GM12878 (cell line): ENCODE data around the gene AK5. TPM values are rescaled to one million over a fixed set of nuclear protein-coding genes. Genes with fewer than 3 reads are reported as not detected.

ENCODE experiments used
- ATAC-seq: fragments of 200-7000 bp; cut with Tn5 transposase; 3 replicates; pipeline ENCODE4 v1.9.1; 2020; ENCODE audit warnings: mild to moderate bottlenecking, moderate library complexity
- BruUV-seq: library from RNA; stranded (reverse); fragments of 400-500 nt; replicated peaks from 2 replicates; lab custom pipeline; 2021; lab: Mats Ljungman, UMichigan
- CTCF ChIA-PET: fragments of 300-600 bp; sonication (Branson Sonifier 250); formaldehyde crosslinking; extraction: SDS; loops from one replicate; lab custom pipeline; 2021; ENCODE audit warnings: inconsistent platforms; lab: Yijun Ruan, JAX
- POLR2A ChIA-PET: fragments of 350-600 bp; formaldehyde crosslinking; extraction: SDS; loops from one replicate; lab custom pipeline; 2021; ENCODE audit warnings: inconsistent platforms; lab: Charles Lee
- RAD21 ChIA-PET: fragments of 300-600 bp; sonication (Branson Sonifier 250); formaldehyde crosslinking; loops from one replicate; lab custom pipeline; 2023; ENCODE audit warnings: antibody characterized with exemption; ENCODE audit not compliant: unreplicated experiment; lab: Charles Lee
- SMC1A ChIA-PET: fragments of 300-600 bp; sonication (Branson Sonifier 250); formaldehyde crosslinking; loops from one replicate; lab custom pipeline; 2023; ENCODE audit not compliant: unreplicated experiment, uncharacterized antibody; lab: Charles Lee
- DNase-seq: peaks from one replicate; pipeline ENCODE4 v3.0.0-alpha.2; 2011; ENCODE audit warnings: low read depth, low spot score
- FAIRE-seq: peaks from 3 replicates; lab custom pipeline; 2011; peaks lifted over from hg19 to GRCh38; lab: Jason Lieb, UNC
- H2AFZ ChIP-seq: 2 replicates; pipeline ENCODE4 v1.6.0; 2011; ENCODE audit warnings: low read depth, low read length, control low read depth; ENCODE audit not compliant: control insufficient read depth
- H3K27ac ChIP-seq: 2 replicates; pipeline ENCODE4 v1.5.1; 2011; ENCODE audit warnings: control low read depth; ENCODE audit not compliant: control insufficient read depth, insufficient read depth
- H3K27me3 ChIP-seq, 2 experiments: replicated peaks in 1 of 2; 2 replicates each; pipeline versions ENCODE4 v1.6.0 to v1.6.1; 2011; ENCODE audit warnings: low read length in 1 of 2; ENCODE audit not compliant: control insufficient read depth in 2 of 2, insufficient read depth in 2 of 2
- H3K36me3 ChIP-seq, 2 experiments: 2 replicates each; pipeline ENCODE4 v1.5.1; 2011; ENCODE audit warnings: low read length in 1 of 2; ENCODE audit not compliant: control insufficient read depth in 2 of 2, insufficient read depth in 2 of 2
- H3K4me1 ChIP-seq: 2 replicates; pipeline ENCODE4 v1.6.1; 2011; ENCODE audit warnings: mild to moderate bottlenecking, low read length, moderate library complexity, mixed read lengths; ENCODE audit not compliant: control insufficient read depth, insufficient read depth
- H3K4me2 ChIP-seq: 2 replicates; pipeline ENCODE4 v1.6.0; 2011; ENCODE audit warnings: control low read depth; ENCODE audit not compliant: control insufficient read depth, insufficient read depth
- H3K4me3 ChIP-seq: fragments of 200-600 bp; sonication (generic); 2 replicates; pipeline ENCODE4 v1.5.1; 2016
- H3K79me2 ChIP-seq: 2 replicates; pipeline ENCODE4 v1.6.0; 2011; ENCODE audit warnings: low read length; ENCODE audit not compliant: control insufficient read depth, insufficient read depth
- H3K9ac ChIP-seq: 2 replicates; pipeline ENCODE4 v1.8.0; 2011; ENCODE audit warnings: low read length, control low read depth, mixed read lengths; ENCODE audit not compliant: control insufficient read depth, insufficient read depth
- H3K9me3 ChIP-seq: replicated peaks from 3 replicates; pipeline ENCODE4 v1.5.1; 2011; ENCODE audit warnings: mild to moderate bottlenecking, low read length; ENCODE audit not compliant: control insufficient read depth, insufficient read depth
- H4K20me1 ChIP-seq: 2 replicates; pipeline ENCODE4 v1.6.0; 2011; ENCODE audit not compliant: control insufficient read depth, insufficient read depth
- FOXM1 ChIP-seq: IDR thresholded peaks from 2 replicates; pipeline ENCODE4 v1.6.1; 2012; ENCODE audit warnings: low read depth, mild to moderate bottlenecking, inconsistent platforms, low read length, moderate library complexity
- NFYA ChIP-seq: IDR thresholded peaks from 2 replicates; pipeline ENCODE4 v1.6.1; 2011; ENCODE audit warnings: low read depth, mild to moderate bottlenecking, low read length, improper control_type of control experiment, borderline replicate concordance
- NR2C1 ChIP-seq: fragments of 450-650 bp; IDR thresholded peaks from 2 replicates; pipeline ENCODE4 v1.6.1; 2017; ENCODE audit warnings: antibody characterized with exemption, mild to moderate bottlenecking, moderate library complexity
- POLR2AphosphoS2 ChIP-seq: IDR thresholded peaks from 2 replicates; pipeline ENCODE4 v1.6.1; 2011; ENCODE audit warnings: low read depth, mild to moderate bottlenecking, low read length, improper control_type of control experiment, moderate library complexity
- ZNF274 ChIP-seq: IDR thresholded peaks from one replicate; pipeline ENCODE4 v1.8.0; 2011; ENCODE audit not compliant: insufficient read length, insufficient read depth
- WGBS: methylation state at CpG from one replicate; pipeline ENCODE4 v1.1.6; 2016; ENCODE audit warnings: low lambda C conversion rate; ENCODE audit not compliant: insufficient replicate concordance, insufficient coverage; ENCODE audit errors: missing lambda C conversion rate; 5-methylcytosine and 5-hydroxymethylcytosine counted together
- in situ Hi-C: fragments of 300-500 bp; cut with MboI; formaldehyde crosslinking; loops from 9 replicates; pipeline ENCODE4 v1.14.3; 2018; ENCODE audit warnings: mixed read lengths
- intact Hi-C: fragments of 100-400 bp; cut with micrococcal nuclease; formaldehyde crosslinking; loops from one replicate; pipeline ENCODE4 v1.14.2; 2022; ENCODE audit not compliant: unreplicated experiment
- polyA plus RNA-seq, 11 experiments: library from polyadenylated mRNA; depleted of rRNA in 4 of 11; unstranded in 6 of 11; stranded (reverse) in 5 of 11; fragments of >200 nt; fragmentation: Nextera tagmentation in 4 of 11; fragmentation: Illumina TruSeq in 1 of 11; extraction: Ambion mirVana in 4 of 11; extraction: Trizol in 1 of 11; gene quantifications; 1 replicate in 1 of 11; 2 replicates in 10 of 11; pipeline versions ENCODE4 v1.2.1 to v1.2.3, GENCODE V29; 2011 to 2016; ENCODE audit warnings: inconsistent platforms in 2 of 11, missing spikeins in 2 of 11, low read depth in 1 of 11
- total RNA-seq, 4 experiments: library from RNA; depleted of rRNA in 3 of 4; stranded (reverse); fragments of >200 nt in 3 of 4; fragmentation: Illumina TruSeq in 1 of 4; extraction: Trizol in 1 of 4; gene quantifications; 2 replicates each; pipeline versions ENCODE4 v1.2.1 to v1.2.3, GENCODE V29; 2013 to 2021
- TF ChIP-seq, protein P1 (sequence below): fragments of 150-350 bp; IDR thresholded peaks from 2 replicates; pipeline ENCODE4 v1.6.1; 2016; ENCODE audit warnings: low read depth, low read length
- TF ChIP-seq, protein P2 (sequence below): fragments of 450-650 bp; IDR thresholded peaks from 2 replicates; pipeline ENCODE4 v1.6.1; 2018; ENCODE audit warnings: mild to moderate bottlenecking, low read depth, moderate library complexity; ENCODE audit not compliant: partially characterized antibody

Gene AK5
- total and polyA plus RNA-seq, 10 of the 15 experiments (the other 5 are each of a cell fraction or from before 2014, with no cell fraction given): 0.08 to 0.33 TPM; not detected in 8

DNA sequence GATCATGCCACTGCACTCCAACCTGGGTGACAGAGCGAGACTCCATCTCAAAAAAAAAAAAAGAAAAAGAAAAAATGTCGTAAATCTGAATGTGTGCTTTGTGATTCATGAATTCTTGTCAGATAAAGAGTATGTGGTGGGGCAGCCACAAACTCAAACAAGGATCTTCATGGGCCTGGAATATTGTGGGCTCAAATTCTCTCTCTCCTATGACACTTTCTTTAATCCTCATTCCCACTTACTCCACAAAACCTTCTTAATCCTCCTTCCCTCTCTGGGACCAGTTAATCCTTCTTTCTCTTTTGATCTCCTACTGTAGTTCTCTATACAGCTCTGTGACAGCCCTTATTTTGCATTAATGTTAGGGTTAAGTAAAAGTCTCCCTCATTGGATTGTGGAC lies 112.3 kb downstream of the AK5 start:
- Histone ChIP-seq H3K27ac (no peak overlapping the region), H3K27me3 (no peaks in the 10 kb centered on the region), H4K20me1 (no peaks in the 10 kb centered on the region), H3K4me2 (no peak overlapping the region), H3K4me1 (no peaks in the 10 kb centered on the region)
- RAD21 ChIA-PET: no interaction called here
- no TSS peak for BruUV-seq
- POLR2A ChIA-PET: no interaction called here
- SMC1A ChIA-PET: no interaction called here
- TF ChIP-seq NFYA: no peak
- TF ChIP-seq ZNF274: no peak
- no peak for TF ChIP-seq POLR2AphosphoS2
- TF ChIP-seq, protein P1, sequence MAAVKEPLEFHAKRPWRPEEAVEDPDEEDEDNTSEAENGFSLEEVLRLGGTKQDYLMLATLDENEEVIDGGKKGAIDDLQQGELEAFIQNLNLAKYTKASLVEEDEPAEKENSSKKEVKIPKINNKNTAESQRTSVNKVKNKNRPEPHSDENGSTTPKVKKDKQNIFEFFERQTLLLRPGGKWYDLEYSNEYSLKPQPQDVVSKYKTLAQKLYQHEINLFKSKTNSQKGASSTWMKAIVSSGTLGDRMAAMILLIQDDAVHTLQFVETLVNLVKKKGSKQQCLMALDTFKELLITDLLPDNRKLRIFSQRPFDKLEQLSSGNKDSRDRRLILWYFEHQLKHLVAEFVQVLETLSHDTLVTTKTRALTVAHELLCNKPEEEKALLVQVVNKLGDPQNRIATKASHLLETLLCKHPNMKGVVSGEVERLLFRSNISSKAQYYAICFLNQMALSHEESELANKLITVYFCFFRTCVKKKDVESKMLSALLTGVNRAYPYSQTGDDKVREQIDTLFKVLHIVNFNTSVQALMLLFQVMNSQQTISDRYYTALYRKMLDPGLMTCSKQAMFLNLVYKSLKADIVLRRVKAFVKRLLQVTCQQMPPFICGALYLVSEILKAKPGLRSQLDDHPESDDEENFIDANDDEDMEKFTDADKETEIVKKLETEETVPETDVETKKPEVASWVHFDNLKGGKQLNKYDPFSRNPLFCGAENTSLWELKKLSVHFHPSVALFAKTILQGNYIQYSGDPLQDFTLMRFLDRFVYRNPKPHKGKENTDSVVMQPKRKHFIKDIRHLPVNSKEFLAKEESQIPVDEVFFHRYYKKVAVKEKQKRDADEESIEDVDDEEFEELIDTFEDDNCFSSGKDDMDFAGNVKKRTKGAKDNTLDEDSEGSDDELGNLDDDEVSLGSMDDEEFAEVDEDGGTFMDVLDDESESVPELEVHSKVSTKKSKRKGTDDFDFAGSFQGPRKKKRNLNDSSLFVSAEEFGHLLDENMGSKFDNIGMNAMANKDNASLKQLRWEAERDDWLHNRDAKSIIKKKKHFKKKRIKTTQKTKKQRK: no peak
- TF ChIP-seq, all 136 proteins: peak for 0
- Histone ChIP-seq H3K9me3 (no peaks in the 10 kb centered on the region), H3K36me3 (no peaks in the 10 kb centered on the region), H3K4me3 (no peak overlapping the region), H3K9ac (no peak overlapping the region), H3K79me2 (no peaks in the 10 kb centered on the region), H2AFZ (no peak overlapping the region)
- no peak for ATAC-seq
- intact Hi-C loops: no loop called here
- WGBS: 0% methylated on average over 1 of the region's 2 CpGs
- in situ Hi-C loops: no loop called here
- no peak for FAIRE-seq
- CTCF ChIA-PET: no interaction called here
- DNase-seq: no peak

DNA sequence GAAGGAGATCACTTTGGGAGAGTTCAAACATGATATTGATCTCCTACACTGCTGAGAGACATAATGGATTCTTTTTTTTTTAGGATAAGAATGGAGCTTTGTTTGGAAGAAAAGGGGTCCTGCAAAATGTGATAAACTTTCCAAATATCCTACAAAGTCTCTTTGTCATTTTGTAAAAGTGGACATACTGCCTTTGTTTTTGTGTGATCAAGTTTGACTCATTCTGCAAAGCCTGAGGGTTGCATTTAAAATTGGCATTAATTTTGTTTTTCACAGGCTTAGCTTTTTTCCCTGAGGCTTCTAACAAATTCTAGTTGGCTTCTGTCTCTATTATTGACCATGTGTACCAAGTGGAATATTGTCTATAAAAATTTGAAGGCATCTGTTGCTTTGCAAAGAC lies 113.2 kb downstream of the AK5 start:
- FAIRE-seq (no peak), ATAC-seq (no peak), DNase-seq (no peak)
- Histone ChIP-seq H3K4me1 (no peaks in the 10 kb centered on the region), H3K9me3 (no peaks in the 10 kb centered on the region), H3K4me2 (no peak overlapping the region), H2AFZ (no peak overlapping the region), H3K4me3 (no peak overlapping the region), H3K36me3 (no peaks in the 10 kb centered on the region), H4K20me1 (no peaks in the 10 kb centered on the region), H3K27me3 (no peaks in the 10 kb centered on the region), H3K79me2 (no peaks in the 10 kb centered on the region), H3K27ac (no peak overlapping the region), H3K9ac (no peak overlapping the region)
- intact Hi-C loops: no loop called here
- SMC1A ChIA-PET: no interaction called here
- POLR2A ChIA-PET: interaction anchor here (0.6 kb wide), 1 partner anchor 1320 kb away, joined by 3 read pairs; the partner anchor contains the start of gene ST6GALNAC3
- no TSS peak for BruUV-seq
- RAD21 ChIA-PET: no interaction called here
- CTCF ChIA-PET: interaction anchor here (0.6 kb wide), 1 partner anchor 154 kb away, joined by 4 read pairs; no protein-coding TSS in a partner anchor
- in situ Hi-C loops: no loop called here
- TF ChIP-seq NR2C1: no peak
- TF ChIP-seq, protein P2, sequence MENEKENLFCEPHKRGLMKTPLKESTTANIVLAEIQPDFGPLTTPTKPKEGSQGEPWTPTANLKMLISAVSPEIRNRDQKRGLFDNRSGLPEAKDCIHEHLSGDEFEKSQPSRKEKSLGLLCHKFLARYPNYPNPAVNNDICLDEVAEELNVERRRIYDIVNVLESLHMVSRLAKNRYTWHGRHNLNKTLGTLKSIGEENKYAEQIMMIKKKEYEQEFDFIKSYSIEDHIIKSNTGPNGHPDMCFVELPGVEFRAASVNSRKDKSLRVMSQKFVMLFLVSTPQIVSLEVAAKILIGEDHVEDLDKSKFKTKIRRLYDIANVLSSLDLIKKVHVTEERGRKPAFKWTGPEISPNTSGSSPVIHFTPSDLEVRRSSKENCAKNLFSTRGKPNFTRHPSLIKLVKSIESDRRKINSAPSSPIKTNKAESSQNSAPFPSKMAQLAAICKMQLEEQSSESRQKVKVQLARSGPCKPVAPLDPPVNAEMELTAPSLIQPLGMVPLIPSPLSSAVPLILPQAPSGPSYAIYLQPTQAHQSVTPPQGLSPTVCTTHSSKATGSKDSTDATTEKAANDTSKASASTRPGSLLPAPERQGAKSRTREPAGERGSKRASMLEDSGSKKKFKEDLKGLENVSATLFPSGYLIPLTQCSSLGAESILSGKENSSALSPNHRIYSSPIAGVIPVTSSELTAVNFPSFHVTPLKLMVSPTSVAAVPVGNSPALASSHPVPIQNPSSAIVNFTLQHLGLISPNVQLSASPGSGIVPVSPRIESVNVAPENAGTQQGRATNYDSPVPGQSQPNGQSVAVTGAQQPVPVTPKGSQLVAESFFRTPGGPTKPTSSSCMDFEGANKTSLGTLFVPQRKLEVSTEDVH: no peak
- TF ChIP-seq FOXM1: no peak
